Nucleus accumbens (tissue), 56 donors: ENCODE measurements around the gene EIF3K.

Experiments
- DNase-seq, 56 donors: peaks; one replicate each; lab custom pipeline; 2025; lab: John Stamatoyannopoulos, UW

The EIF3K gene

DNA sequence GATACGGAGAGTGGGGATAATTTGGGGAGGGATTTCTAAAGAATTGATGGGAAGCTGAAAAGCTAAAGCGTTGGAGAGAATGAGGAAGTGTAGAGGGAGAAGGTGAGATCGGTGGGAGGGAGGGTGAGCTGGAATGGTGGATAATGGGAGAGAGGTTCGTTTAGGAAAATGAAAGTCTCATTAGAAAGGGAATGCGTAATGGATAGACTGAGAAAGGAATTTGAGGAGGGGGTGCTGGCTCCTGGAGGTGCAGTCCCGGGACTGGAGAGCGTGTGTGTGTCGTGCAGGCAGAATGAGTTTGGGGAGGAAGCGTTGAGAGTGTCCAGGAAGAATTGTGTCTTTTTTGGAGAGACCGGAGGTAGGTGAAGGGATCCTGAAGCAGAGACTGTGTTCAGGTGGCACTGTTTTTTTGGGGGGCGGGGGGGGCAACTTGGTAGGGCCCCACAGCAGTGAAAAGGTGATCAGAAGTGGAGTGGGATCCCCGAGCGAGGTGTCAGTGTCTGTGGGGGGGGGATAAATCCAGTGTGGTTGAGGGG, 29.8 kb downstream of the EIF3K start:
- DNase-seq, result peak in 1 of 56 donors; percentile 14

DNA sequence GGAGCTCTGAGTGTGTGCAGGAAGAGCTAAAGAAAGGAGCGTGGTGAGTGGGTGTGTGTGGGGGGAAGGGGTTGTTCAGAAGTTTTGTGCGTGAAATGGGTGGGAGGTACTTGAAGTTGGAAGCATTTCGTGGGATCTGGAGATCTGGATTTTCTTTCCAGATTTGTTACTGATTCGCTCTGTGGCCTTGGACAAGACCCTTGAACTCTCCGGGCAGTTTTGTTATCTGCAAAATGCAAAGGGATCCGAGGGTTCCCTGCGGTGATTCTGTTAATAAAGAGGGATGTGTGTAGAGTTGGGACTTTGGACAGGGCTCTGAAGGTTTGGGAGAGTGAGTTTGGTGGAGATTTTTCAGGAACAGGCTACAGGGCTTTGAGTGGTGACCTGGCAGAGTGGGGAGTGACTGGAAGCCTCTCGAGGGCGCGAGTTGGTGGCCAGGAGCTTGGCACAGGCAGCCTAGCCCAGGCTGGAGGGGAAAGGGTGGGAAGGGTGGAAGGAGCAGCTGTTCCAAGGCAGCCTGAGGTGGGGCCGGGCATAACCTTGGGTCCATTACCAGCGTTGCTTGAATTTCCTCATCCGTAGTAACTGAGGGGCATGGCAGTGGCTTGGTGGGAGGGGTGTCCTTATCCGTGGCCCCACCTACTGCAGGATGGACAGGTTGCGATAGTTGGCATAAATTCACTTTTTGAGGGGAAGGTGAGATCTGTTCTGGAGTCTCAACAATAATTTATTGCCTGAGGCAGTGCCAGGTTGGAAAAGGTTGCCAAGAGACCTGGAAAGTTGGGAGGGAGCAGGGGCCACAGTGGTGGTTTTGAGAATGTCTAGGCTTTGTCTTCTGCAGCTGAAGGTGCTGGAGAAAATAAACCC, 30.6 kb downstream of the EIF3K start:
- peak in 8 of 56 donors; percentile 8 to 42 (median 22) for DNase-seq

DNA sequence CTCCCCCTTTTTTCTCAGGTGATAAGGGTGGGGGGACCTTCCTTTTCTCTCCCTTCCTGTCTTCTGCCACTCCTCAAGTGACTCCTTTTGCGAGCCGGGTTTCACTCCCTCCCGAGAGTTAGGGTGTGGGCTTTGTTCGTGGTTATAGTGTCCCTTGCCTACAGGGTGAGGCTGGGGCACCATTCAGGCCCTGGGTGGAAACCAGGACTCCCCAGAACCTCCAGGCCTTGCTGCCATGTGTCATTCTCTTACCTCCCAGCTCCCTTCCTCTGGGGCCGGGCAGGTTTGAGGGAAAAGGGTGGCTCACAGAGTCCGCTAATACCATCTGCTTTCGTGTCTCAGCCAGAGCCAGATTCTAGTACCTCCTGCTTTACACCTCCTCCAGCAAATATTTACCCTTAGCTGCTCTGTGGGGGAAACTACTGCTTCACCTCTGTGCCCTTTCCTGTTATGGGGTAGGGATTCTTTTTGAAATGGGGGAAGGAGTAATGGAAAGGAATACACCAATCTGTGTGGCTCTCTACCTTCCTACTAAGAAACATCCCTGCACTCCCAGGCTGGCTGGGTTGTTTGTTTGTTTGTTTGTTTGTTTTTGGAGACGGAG, 31.3 kb downstream of the EIF3K start:
- DNase-seq, result no peak

DNA sequence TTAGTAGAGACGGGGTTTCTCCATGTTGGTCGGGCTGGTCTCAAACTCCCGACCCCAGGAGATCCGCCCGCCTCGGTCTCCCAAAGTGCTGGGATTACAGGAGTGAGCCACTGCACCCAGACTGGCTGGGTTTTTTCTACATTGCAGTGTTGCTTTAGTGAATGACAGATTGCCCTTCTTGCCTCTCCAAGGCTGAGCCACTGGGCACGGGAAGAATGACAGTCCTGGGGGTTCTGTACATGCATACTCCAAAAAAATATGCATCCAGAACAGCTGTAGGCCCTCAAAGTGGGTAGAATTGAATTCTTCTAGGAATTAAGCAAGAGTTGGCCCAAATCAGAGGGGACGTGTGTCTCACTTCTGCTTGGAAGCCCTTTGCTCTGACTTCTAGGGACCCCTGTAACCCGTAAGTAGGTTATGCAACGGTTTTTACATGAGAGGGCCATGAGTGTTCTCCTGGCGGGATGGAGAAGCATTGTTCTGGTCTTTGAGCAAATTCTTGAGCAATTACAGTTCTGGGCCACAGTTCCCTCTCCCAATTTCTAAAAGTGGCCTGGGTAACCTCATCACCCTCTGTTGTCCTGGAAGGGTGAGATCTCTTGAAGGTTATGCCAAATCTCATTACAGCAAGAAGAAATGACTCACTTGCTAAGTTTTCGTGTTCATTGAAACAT, 32.1 kb downstream of the EIF3K start:
- no peak for DNase-seq

DNA sequence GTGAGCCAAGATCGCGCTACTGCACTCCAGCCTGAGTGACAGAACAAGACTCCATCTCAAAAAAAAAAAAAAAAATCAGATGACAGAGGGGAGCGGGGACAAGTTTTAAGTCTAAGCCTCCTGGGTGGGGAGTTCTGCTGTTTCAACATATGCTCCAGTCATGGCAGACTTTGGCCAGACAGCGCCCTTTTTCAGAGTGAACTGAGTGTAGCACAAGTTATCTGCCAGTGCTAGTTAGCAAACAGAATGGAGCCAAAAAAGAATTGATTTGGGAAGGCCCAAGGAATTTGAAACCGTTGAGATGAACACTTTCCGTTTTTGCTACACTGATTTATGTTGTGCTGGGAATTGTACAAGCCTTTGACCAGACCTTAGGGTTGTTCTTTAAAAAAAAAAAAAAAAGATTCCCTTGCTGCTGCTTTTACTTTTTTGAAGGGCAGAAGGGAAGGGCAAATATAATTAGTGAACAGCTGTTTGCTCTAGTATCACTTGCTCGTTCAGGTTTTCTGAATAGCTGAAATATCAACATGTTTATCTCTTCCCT, 34.1 kb downstream of the EIF3K start:
- DNase-seq, result no peak

DNA sequence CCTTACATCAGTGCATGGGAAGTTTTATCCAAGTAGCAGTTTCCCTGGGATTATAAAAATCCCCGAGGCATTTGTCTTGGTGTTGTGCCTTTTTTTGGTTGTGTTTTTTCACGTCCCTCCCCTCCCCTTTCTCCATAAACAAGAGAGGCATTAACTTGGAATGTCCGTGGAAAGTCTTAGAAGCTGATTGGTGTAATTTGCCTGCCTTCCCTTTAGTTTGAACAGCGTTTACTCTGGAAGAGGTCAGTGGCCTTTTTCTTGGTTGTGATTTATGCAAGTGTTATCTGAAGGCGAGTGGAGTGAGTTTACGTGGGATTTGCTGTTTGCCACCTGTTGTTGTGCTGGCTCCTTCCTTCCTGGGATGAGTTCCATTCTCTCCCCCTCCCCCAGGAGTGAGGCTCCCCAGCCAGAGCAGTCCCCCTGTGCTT, 35.7 kb downstream of the EIF3K start:
- no peak for DNase-seq

DNA sequence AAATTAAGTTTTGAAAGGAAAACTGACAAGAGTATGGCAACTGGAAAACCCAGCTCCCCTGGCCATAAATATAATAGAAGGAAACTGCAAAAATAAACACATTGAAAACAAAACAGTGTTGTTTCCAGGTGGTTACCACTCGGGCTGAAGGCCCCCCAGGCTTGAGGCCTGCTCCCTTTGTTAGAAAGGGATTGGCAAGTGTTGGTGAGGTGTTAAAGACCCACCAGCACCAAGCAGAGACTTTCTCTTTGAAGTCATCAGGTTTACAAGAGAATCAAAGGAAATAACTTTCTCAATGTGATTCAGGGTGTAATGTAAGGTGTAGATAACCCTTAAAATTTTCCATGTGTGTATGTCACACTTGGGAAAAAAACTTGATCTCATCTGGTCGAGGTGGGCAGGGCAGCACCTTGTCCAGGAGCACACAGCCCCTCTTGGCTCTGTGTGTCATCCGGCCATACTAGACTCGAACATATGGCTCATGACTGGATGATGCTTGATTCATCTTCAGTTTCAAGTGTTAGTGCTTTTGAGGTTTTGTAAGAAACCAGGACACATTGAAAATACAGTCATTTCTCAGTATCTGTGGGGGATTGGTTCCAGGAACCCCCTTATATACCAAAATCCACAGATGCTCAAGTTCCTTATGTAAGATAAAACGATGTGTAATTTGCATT, 36.3 kb downstream of the EIF3K start:
- DNase-seq, result no peak

DNA sequence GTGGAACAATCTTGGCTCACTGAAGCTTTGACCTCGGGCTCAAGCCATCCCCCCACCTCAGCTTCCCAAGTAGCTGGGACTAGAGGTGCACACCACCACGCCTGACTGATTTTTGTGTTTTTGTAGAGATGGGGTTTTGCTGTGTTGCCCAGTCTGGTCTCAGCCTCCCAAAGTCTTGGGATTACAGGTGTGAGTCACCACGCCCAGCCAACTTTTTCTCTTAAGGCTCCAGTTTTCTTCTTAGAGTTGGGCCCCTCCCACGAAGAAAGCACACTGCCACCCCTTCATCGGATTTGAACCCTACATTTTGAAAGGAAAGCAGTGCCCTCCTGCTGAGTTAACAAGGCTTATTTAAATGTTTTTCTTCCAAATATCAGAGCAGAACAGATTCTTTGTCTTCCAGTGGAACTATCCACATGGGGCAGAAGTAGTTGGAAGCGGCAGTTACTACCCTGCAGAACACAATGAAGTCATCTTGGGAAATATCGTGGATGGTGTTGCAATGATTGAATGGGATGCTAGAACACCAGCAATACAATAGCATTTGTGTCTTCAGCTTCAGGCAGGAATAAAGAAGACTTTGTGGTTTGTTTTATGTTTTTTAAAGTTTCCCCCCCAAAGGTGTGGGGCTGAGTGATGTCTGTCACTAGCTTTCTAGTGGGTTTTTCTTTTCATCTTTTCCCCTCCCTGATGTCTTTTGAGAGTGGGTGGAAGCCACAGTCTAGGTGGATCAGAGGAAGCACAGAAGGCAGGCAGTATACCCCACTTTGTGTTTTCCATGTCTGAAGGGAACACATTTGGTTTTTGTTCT, 37.4 kb downstream of the EIF3K start:
- DNase-seq, result peak in 18 of 56 donors; percentile 6 to 51 (median 36)

DNA sequence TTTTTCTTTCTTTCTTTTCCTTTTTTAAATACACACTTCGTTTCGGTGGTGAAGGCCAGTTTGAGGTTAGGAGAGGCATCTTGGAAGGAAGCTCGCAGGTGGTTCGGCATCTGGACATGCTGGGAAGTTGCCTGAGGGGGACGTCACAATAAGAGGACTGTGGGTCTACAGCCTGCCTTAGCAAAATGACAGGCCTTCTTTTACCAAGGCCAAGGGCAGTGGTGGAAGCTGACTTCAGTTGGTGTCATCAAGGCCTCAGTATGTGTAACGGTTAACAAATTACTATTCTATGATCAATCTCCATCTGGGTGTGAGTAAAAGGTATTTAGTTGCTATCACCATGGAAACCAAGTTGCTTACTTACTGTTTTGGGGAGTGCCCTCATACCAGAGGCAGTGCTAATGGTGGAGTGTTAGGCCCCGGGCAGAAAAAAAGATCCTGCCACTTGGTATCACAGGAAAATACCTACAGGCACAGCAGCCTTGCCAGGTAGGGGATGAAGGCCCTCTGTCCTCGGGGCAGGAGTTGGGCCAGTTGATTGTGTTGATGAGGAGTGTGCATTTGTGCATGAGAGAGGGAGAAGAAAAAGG, 38.7 kb downstream of the EIF3K start:
- peak in 1 of 56 donors; percentile 22 for DNase-seq

DNA sequence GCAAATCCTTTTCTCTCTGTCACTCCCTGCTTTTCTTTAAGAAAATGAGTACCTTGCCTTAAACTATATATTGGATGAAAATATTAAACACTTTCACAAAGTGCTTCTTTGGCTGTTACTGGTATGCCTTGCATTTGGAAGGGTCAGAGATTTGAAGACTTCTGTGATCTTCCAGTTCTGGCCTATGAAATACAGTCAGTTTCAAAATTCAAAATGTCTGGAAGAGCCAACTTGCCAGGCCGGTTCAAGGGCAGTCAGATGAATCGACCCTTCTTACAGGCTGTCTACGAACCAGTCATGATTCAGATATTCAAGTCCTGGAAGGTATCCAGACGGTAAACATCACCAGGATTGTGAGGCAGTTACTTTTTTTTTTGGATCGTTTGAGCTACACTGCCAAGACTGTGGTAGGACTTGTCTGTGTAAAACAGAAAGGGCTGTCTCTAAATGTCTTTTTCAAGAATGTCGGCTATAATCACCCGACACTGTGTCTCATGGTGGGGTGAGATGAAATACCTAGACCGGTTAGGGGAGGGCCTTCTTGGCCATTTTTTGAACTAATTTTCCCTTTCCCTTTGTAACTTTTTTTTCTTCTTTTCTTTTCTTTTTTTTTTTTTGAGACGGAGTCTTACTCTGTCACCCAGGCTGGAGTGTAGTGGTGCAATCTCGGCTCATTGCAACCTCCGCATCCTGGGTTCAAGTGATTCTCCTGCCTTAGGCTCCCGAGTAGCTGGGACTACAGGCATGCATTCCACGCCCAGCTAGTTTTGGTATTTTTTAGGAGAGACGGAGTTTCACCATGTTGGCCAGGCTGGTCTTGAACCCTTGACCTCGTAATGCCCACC, 39.7 kb downstream of the EIF3K start:
- peak in 3 of 56 donors; percentile 6 to 16 (median 9) for DNase-seq

DNA sequence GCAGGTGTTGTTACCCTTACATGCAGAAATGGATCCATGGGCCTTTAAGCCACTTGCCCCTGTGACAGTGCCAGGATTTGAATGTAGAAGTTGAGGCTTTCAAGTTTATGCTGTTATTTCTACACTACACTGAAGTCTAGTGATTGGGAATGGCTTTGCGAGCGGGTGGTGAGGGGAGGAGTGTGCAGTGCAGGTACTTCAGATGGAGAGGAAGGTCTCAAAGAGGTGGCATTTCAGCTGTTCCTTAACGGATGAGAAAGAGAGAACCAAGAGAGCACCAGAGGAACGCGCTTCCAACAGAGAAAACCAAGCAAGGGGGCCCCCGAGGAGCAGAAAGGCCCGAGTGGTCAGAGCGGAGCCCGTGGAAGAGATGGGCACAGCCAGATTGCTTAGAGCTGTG, 41.7 kb downstream of the EIF3K start:
- DNase-seq, result no peak

DNA sequence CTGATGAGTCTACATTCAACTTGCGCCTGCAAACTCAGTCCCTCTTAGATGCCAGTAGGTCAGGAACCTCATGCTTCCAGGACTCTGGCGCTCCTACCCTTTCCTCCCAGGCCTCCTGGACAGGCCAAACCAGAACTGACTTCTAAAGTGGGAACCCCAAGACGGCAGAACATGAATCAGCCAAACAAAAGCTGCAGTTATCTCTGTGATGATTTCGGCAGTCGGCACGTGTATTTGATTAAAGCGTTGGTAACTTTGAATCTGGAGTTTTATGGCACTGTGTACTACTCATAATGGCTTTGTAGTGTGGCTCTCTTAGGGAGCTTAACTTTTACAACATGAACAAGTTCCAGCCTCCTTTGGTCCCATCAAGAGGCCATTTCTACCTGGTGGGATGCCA, 42.1 kb downstream of the EIF3K start:
- no peak for DNase-seq

DNA sequence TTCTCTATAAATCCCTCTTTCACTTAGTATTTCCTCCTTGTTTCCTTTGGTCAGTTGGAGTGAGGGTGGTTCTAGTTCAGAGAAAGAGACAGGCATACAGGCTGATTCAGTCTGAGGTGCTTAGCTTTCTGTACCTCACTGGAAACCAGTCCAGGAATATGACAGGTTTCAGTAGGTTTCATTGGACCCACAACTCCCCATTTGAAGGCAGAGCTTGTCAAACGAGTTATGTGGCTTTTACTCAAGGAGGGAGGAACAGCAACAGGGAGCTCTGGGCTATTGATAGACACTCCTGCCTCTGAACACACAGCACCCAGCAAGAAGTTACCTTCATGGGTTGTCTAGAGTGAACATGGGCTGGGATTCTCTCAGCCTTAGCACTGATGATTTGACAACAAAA, 43.0 kb downstream of the EIF3K start:
- DNase-seq, result no peak

DNA sequence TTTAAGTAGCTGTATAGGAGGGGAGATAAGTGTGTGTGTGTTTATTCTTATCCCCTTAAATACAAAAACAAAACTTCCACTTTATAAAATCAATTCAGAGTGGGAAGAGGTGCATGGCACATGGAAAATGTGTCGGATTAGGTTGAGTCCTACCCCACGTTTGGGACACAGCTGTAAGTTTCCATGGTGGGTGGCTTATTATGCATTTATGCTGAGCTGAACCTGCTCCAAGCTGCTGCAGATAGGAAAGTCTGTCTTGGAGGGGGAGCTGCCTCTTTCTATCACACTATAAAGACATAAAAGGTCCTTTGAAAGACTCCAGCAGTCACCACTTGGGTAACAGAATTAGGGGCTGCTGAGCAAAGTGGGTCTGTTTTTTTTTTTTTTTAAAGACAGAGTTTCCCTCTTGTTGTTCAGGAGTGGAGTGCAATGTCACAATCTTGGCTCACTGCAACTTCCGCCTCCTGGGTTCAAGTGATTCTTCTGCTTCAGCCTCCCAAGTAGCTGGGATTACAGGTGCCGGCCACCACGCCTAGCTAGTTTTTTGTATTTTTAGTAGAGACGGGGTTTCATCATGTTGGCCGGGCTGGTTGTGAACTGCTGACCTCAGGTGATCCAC, 43.7 kb downstream of the EIF3K start:
- peak in 1 of 56 donors; percentile 7 for DNase-seq

DNA sequence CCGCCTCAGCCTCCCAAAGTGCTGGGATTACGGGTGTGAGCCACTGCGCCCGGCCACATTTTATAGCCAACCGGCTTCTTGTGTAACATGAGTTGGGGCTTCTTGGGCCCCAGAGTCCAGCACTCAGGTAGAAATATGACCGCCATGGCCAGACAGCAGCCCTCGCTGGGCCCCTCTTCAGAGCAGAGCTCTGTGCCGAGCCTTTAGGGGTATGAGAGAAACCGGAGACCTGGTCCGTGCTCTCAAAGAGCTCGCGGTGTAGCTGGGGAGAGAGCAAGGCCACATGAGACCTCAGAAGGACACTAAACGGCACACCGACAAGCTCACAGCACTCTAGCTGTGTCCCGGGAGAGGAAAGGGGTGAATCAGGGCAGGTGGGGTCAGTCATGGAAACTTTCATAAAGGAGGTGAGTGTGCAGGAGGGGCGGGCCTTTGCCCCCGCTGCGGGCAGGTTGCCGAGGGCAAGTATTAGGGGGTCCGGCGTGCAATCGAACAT, 44.2 kb downstream of the EIF3K start:
- no peak for DNase-seq

DNA sequence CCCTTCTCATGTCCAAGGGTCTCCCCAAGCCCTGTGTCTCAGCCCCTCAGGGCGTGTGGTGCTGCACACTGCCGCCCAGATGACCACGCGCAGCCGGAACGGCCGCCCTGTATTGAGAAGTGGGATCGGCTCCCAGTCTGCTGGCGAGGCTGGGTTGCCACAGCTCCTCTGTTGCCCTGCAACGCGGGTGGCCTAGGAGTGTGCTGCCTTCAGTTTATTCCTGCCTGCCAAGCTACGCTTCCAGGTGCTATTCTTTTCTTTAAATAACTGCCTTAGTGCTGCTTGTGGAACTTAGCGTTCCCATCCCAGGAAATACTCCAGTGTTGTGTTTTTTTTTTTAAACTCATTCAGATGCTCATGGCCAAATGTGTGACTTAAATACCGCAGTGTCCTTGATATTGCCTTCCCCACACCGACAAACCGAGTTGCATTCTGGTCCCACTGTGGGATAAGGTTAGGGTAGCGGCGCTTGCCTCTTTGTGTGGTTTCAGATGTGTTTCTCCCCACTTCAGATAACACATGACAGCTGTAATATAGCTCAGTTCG, 45.0 kb downstream of the EIF3K start:
- DNase-seq, result peak in 38 of 56 donors; percentile 14 to 78 (median 36)
